ENCODE measurements around the gene TNFRSF1A.

DNA sequence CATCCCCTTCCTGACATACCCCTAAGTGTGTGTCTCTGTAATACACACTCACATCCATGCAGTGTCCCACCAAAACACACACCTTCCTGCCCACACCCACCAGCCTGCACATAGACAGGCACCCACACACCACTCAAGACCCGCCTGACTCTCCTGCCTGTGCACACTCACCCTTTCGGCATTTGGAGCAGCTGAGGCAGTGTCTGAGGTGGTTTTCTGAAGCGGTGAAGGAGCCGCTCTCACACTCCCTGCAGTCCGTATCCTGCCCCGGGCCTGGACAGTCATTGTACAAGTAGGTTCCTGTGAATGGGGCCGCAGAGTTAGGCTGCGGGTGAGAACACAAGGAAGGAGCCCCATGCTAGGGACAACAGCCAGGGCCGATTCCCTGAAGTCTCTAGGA, 8.3 kb downstream of the TNFRSF1A start:
- TF ChIP-seq EP300 (IDR thresholded peaks at IDR 0.05; ENCODE audit: low read depth) (no peak), POLR2A (IDR thresholded peaks at IDR 0.05) (no peak)
- TF ChIP-seq, protein P1, sequence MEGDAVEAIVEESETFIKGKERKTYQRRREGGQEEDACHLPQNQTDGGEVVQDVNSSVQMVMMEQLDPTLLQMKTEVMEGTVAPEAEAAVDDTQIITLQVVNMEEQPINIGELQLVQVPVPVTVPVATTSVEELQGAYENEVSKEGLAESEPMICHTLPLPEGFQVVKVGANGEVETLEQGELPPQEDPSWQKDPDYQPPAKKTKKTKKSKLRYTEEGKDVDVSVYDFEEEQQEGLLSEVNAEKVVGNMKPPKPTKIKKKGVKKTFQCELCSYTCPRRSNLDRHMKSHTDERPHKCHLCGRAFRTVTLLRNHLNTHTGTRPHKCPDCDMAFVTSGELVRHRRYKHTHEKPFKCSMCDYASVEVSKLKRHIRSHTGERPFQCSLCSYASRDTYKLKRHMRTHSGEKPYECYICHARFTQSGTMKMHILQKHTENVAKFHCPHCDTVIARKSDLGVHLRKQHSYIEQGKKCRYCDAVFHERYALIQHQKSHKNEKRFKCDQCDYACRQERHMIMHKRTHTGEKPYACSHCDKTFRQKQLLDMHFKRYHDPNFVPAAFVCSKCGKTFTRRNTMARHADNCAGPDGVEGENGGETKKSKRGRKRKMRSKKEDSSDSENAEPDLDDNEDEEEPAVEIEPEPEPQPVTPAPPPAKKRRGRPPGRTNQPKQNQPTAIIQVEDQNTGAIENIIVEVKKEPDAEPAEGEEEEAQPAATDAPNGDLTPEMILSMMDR (IDR thresholded peaks at IDR 0.05): no peak

Data from transverse colon (tissue), 3 donors.